G401.6 (cell line): ENCODE measurements around the gene ORM1.

Source experiments
- FAIRE-seq: peaks from 2 replicates; lab custom pipeline; 2012; peaks lifted over from hg19 to GRCh38; lab: Jason Lieb, UNC

The ORM1 gene

DNA sequence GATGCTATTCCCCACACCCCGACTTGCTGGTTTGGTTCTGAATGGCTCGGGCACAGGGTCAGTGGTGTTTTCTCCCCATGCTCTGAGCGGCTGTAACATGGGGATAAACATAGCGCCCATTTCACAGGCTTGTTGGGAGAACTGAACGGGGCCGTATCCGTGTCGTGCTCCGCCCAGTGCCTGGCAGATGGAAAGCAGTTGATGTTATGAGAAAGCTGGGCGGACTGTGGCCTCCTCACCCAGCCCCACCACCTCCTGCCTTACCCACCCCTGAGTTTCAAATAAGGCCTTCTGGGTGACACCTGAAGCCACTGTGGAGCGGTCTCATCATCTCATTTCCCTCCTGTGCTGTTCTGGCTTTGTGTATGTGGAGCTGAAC is 21.3 kb downstream of the ORM1 start:
- FAIRE-seq: no peak

GRCh38 chr9:114344692-114345091 is 21.8 kb downstream of the ORM1 start:
- FAIRE-seq: no peak

DNA sequence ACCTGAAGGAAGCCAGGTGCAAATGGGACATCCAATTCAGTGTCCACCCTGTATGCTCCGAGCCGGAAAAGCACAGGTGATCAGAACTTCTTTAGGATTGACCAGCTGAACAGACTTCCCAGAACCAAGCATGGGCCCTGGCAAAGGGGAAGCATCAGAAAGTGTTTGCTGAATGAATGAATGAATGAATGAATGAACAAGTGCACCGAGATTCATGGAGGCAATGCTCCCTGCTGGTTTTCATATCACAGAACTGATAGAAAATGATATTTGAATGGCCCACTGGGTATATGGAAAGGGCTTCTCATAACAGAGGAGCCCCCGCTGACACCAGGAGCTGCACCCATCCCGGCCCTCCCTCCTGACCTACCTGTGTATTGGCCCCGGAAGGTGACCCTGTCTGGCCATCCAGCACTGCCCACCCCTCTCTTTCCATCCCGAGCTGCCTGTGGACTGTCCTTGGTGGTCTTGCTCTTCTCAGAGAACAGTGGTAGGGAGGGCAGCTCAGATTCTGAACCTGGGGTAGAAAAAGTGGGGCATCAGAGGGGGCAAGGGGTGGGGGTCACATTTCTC is 22.7 kb downstream of the ORM1 start:
- FAIRE-seq: no peak

- FAIRE-seq: no peak
These were observed 23.2 kb downstream of the ORM1 start for GRCh38 chr9:114346146-114346545.

- FAIRE-seq: no peak
These were observed 24.8 kb downstream of the ORM1 start for GRCh38 chr9:114347675-114348074.

DNA sequence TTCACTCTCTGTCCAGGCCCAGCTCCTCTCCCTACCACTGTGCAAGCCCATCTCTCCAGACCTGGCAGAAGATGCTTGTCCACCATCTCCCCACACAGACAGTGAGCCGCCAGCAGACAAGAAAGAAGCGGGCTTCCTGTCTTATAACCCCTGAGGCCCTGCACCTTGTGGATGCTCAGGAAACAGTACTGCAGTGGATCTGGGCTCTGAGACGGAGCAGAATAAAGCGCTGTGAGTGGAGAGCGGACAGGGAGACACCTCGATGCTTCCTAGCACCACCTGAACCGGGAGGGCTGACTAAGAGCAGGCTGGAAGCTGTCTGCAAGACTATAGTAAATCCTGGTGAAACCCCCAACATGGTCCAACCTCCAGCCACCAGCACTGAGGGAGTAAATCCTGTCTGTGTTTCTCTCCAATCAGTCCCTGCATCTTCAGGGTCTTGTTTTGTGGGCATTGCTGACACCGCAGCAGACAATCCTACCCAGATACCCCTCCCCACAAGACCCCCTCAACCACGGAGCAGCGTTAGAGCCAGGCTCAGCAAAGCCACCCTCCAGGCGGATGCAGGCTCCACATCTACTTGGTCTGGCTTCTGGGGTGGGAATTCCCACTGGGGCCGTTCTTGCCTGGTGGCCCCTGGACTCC is 25.5 kb downstream of the ORM1 start:
- no peak for FAIRE-seq

DNA sequence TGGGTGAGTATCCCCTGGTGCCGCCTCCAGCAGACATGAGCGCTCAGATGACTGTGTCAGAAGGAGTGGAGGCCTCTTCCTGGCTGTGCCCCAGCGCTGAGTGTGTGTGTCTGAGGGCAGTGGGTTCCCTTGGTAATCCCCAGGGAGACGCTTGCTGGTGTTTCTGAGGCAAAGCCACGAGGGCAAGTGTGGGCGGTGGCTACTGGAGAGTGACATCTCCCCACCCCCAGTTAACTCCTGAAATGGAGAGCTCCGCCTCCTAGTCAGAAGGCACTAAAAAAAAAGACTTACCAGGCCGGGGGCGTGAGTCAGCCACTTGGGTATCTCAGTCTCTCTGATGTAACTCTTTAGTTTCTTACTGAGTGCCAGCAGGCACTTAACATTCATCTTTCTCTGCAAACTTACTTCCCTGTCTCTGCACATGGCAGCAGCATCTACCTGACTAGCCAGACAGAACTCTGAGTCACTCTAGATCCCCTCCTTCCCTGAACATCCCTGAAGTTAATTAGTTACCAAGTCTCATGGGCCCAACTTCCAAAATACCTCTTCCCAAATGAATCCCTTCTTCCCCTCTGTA is 26.1 kb downstream of the ORM1 start:
- FAIRE-seq: no peak

GRCh38 chr9:114349713-114350480 is 27.0 kb downstream of the ORM1 start:
- no peak for FAIRE-seq

DNA sequence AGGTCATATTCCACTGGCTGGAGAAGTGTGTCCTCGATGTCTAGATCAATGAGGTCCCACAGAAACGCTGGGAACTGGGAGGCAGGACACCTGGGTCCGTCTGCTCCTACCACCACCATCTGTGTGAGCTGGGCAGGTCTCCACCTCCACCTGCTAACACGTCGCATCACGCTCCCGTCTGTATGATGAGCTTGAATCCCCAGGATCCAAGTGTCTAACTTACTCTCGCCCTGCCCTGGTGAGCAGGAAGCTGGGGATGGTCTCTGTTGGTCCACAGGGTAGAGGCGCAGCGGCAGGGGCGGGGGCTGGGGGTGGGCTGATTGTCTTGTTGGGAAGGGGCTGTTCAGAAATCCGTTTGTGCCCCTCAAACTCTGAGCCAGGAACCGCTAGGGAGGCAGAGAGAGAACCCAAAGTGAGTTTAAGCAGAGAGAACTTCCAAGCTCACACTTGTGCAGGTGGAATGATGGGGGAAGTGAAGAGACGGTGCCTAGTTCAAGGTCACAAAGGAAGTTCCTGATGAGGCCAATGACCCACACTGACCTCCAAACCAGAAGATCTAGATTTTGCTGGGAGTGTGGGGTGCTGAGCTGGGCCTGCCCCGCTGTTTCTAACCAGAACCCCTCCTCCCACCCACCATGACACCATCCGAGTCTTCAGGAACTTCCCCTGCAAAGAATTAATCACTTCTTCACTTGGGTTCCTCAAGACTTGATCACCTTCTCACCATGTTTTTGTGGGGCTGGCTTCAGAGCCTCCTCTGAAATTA is 27.9 kb downstream of the ORM1 start:
- no peak for FAIRE-seq

DNA sequence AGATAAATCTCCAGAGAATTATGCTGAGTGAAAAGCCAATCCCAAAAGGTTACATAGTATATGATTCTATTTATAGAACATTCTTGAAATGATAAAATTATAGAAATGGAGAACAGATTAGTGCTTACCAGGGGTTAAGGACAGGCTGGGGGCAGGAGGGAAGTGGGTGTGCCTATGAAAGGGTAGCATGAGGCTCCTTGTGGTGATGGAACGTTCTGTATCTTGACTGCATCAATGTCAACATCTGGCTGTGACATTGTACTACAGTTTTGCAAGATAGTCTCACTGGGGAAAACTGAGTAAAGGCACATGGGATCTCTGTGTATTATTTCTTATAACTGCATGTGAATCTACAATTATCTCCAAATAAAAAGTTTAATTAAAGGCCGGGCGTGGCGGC is 29.0 kb downstream of the ORM1 start:
- no peak for FAIRE-seq

DNA sequence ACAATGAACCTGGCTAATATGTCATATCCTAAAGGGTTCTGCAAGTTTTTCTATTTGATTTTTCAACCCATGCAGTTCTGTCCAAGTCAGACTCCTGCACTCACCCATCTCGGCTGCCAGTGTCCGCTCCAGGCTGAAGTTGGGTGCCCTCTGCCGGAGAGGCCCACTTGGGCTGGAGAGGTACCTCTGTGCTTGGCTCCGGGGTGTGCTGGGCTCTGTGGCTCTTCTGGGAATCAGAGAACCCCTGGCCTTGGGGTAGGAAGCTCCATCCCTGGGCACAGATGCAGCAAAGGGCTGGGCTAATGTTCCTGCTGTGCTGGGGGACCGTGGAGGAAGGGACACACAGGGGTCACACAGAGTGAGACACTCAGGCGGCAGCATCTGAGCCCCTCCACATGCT is 32.9 kb downstream of the ORM1 start:
- no peak for FAIRE-seq

- FAIRE-seq: no peak
These were observed 33.9 kb downstream of the ORM1 start for GRCh38 chr9:114356792-114357191.

DNA sequence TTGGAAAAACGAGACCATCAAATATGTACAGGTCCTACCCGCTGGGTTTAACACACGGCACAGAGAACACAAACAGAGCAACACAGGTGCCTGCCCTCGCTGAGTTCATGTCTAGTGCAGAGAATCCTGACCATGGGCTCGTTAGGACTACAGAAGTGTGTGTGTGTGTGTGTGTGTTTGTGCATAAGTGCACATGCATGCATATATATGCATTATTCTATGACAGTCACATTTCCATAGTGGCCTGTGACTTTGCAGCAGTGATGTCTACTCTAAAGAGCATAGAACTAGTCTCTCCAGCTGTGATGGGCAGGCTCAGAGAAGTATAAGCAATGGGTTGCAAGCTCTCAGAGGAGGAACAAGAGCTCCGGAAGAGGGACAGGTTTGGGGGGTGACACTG is 34.5 kb downstream of the ORM1 start:
- no peak for FAIRE-seq

- no peak for FAIRE-seq
These were observed 35.0 kb downstream of the ORM1 start for GRCh38 chr9:114357911-114358328.

- FAIRE-seq: no peak
These were observed 36.9 kb downstream of the ORM1 start for GRCh38 chr9:114359801-114360200.

GRCh38 chr9:114361542-114361941 is 38.6 kb downstream of the ORM1 start:
- FAIRE-seq: no peak

GRCh38 chr9:114362394-114362793 is 39.5 kb downstream of the ORM1 start:
- no peak for FAIRE-seq

DNA sequence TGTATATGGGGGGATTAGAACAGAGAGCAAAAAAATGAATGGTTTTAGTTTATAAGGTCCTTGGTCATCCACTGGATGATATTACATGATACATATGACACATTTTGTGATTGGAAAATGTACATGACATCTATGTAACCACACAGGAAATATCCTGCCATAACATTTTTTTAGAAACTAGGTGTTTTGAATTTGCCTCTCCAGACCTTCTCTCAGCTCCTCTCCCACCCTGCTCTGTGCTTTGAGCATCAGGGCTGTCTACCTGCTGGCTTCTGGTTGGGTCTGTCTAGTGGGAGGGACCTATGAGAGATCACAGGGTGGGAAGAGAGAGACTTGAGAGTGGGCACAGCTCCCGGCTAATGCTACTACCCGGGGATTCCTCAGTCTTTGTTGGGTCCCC is 40.5 kb downstream of the ORM1 start:
- FAIRE-seq: no peak

DNA sequence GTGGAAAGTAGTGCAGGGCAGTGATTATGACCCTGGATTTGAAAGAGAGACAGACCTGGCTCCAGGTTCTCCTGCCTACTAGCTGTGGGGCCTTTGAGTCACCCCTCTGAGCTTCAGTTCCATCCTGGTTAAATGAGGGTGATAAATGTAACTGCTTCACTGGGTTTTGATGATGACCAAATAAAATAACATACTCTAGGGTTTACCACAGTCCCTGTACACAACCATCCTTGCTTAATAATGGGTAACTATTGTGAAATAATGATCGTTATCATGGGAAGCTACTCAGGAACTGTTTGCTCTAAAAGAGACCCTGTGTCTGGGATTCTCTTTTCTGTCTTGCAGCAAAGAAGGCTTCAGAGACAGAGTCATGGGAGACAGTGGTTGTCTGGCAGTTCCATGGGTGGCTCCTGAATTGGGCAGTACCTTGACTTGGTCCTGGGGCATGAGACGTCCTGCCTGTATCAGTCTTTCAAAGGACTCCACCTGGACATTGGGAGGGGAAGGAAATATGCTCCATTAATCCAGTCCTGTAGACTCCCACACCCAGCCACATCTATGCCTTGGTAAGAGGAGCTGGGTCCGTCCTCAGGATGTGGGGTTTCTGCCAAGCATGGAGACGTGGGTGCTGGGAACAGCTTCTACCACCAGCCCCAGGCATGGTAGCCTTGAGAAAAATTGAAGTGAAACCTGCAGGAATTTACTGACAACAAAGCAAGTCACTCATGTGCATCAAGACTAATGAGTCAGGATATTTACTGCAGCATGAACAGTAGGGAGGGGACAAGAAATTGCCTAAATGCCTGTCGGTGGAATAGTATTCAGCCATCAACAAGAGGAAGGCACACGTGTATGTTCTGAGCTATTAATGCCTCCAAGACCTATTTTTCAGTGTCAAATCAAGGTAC is 41.5 kb downstream of the ORM1 start:
- FAIRE-seq: no peak

GRCh38 chr9:114365194-114365593 is 42.3 kb downstream of the ORM1 start:
- no peak for FAIRE-seq

DNA sequence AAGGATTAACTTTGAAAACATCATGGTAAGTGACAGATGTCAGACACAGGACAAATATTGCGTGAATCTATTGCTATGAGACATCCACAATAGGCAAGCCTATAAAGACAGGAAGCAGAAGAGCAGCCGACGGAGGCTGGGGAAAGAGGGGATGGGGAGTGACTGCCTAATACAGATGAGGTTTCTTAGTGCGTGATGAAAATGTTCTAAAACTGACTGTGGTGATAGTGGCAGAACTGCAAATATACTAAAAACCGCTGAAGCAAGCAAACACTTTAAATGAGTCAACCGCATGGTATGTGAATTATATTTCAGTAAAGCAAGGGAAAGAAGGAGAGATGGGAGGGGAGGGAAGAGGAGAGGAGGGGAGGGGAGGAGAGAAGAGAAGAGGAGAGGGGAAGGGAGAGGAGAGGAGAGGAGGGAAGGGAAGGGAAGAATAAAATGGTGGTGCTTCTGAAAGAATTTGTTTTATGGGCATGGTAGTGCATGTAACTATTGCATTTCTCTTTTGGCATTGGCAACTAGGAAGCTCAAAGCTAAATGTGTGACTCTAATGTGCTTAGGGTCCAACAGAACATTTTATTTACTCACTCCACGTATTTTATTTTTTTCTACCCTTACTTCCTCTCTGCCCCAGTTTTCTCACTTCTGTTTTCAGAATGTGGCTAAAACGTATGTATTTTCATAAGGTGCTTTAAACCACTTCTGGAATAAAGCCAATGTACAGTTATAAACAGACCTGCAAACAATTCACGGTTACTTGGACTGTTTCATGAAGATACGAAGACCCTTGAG is 43.6 kb downstream of the ORM1 start:
- FAIRE-seq: no peak
